Lower leg skin (tissue), 4 donors: ENCODE results near the gene KCNIP4. TPM values are rescaled to one million over a fixed set of nuclear protein-coding genes. Genes with fewer than 3 reads are reported as not detected.

ENCODE experiments used
- DNase-seq, 2 donors: peaks; one replicate each; pipeline ENCODE4 v3.0.0-alpha.2; 2019; ENCODE audit warnings: low spot score in 2 of 2
- H3K4me3 ChIP-seq: fragments of 200-600 bp; sonication (generic); 2 replicates; pipeline ENCODE4 v1.5.1; 2017; ENCODE audit warnings: mild to moderate bottlenecking, low read depth; ENCODE audit not compliant: poor library complexity, severe bottlenecking
- CTCF ChIP-seq, 3 donors: fragments of 450-650 bp; IDR thresholded peaks; one replicate each; pipeline ENCODE4 v1.5.1; 2016; ENCODE audit warnings: antibody characterized with exemption in 3 of 3, mild to moderate bottlenecking in 3 of 3, moderate library complexity in 2 of 3
- POLR2A ChIP-seq, 2 donors: fragments of 450-650 bp; IDR thresholded peaks; one replicate each; pipeline ENCODE4 v1.6.1; 2016 to 2017; ENCODE audit warnings: antibody characterized with exemption in 2 of 2, mild to moderate bottlenecking in 1 of 2, moderate library complexity in 1 of 2
- WGBS, 2 donors: methylation state at CpG; one replicate each; pipeline ENCODE4 v1.1.5; 2018; 5-methylcytosine and 5-hydroxymethylcytosine counted together
- intact Hi-C: fragments of 100-400 bp; cut with DNase I; formaldehyde crosslinking; loops from one replicate; pipeline ENCODE4 v1.15.0; 2023; ENCODE audit warnings: low total_unique reads
- total RNA-seq, 4 donors: library from RNA; depleted of rRNA; stranded (reverse); fragments of >200 nt; gene quantifications; one replicate each; pipeline ENCODE4 v1.1.0, GENCODE V29; 2016

KCNIP4 gene
- total RNA-seq, 4 donors from 2014 or later = not detected

GRCh38 chr4:21450331-21450730 is 498.2 kb downstream of the KCNIP4 start:
- TF ChIP-seq CTCF (IDR thresholded peaks at IDR 0.05) (no peak), POLR2A (IDR thresholded peaks at IDR 0.05) (no peak)
- intact Hi-C loops = no loop called here
- H3K4me3 ChIP-seq = no peak overlapping the region
- WGBS, 2 donors = 85% methylated on average over 4 of the region's 4 CpGs
- no peak for DNase-seq

GRCh38 chr4:21447301-21448054 is 501.1 kb downstream of the KCNIP4 start:
- intact Hi-C loops = no loop called here
- H3K4me3 ChIP-seq = no peak overlapping the region
- no peak for TF ChIP-seq CTCF (IDR thresholded peaks at IDR 0.05)
- no peak for TF ChIP-seq POLR2A (IDR thresholded peaks at IDR 0.05)
- no peak for DNase-seq

- 75 to 76% methylated on average over 2 of the region's 2 CpGs for WGBS, 2 donors
- TF ChIP-seq CTCF (IDR thresholded peaks at IDR 0.05) = no peak
- intact Hi-C loops = no loop called here
- H3K4me3 ChIP-seq = no peak overlapping the region
- no peak for DNase-seq
These were observed 528.4 kb downstream of the KCNIP4 start for GRCh38 chr4:21420166-21420565.

- H3K4me3 ChIP-seq = no peak overlapping the region
- no peak for DNase-seq
- intact Hi-C loops = no loop called here
- TF ChIP-seq CTCF (IDR thresholded peaks at IDR 0.05) = no peak
- TF ChIP-seq POLR2A (IDR thresholded peaks at IDR 0.05) = no peak
- whole genome bisulfite sequencing, 2 donors = 83 to 87% methylated on average over 4 of the region's 4 CpGs
These were observed 532.8 kb downstream of the KCNIP4 start for GRCh38 chr4:21415728-21416127.

DNA sequence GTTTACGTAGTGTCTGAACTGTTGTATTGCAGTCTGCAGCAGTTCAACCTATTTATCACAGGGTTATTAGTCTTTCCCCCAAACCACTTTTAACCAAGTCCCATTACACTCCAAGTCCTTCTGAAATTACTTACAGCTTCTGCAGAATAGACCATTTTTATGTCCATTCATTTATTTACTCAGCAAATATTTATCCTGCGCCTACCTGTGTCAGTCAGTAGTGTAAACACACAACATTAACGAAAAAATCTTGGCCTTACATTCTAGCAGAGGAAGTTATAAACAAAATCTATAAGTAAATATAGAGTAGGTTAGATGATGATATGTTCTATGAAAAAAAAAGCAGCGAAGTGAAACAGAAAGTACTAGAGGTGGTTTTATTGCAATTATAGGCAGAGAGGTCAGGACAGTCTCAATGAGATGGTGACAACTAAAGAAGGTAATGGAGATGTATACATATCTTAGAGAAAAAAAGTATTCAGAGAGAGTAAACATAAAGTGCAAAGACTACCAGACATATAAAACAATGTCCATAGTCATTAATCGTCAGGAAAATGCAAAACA is 534.7 kb downstream of the KCNIP4 start:
- intact Hi-C loops = no loop called here
- no peak for DNase-seq
- 78 to 89% methylated on average over 5 of the region's 5 CpGs for WGBS, 2 donors
- no peak overlapping the region for H3K4me3 ChIP-seq
- TF ChIP-seq CTCF (IDR thresholded peaks at IDR 0.05) (no peak), POLR2A (IDR thresholded peaks at IDR 0.05) (no peak)

DNA sequence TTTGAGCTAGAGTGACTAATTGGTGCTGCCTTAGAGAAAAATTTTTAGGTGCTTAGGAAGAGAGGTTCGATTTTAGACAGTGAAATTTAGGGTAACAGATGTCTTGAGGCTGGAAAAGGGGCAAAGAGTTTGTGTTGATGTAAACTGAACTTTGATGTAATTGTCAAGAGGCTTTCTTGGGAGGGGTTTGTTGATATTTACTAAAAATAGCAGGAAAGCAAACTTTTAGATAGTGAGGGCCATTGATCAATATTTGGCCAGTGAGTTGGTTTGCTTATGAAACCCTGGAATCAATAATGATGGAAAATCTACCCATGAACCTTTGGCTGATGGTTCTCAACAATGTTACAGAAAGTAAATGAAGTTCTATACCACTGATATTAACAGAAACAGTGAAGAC is 537.5 kb downstream of the KCNIP4 start:
- no peak for DNase-seq
- intact Hi-C loops = no loop called here
- H3K4me3 ChIP-seq = no peak overlapping the region
- WGBS, 2 donors = 2 to 9% methylated on average over 1 of the region's 1 CpG
- TF ChIP-seq CTCF (IDR thresholded peaks at IDR 0.05) = no peak
- no peak for TF ChIP-seq POLR2A (IDR thresholded peaks at IDR 0.05)
